Cardiac muscle cell (in vitro differentiated cells and primary cell): ENCODE results near the gene ST7L. TPM values are rescaled to one million over a fixed set of nuclear protein-coding genes. Genes with fewer than 3 reads are reported as not detected.

ENCODE experiments used
- DNase-seq, 2 donors: peaks; one replicate each; pipeline versions ENCODE4 v3.0.0 to v3.0.0-alpha.2; 2010 to 2017; ENCODE audit warnings: low read depth in 1 of 2, low spot score in 1 of 2
- H3K27ac ChIP-seq: fragments of 200-600 bp; sonication (generic); 2 replicates; pipeline ENCODE4 v1.5.1; 2016
- H3K27me3 ChIP-seq: fragments of 200-600 bp; sonication (generic); 2 replicates; pipeline ENCODE4 v1.6.0; 2016; ENCODE audit warnings: control low read depth
- H3K36me3 ChIP-seq: fragments of 200-600 bp; sonication (generic); 2 replicates; pipeline ENCODE4 v1.5.1; 2016; ENCODE audit warnings: control low read depth
- H3K4me1 ChIP-seq: fragments of 200-600 bp; sonication (generic); 2 replicates; pipeline ENCODE4 v1.8.1; 2017; ENCODE audit warnings: low read depth, mild to moderate bottlenecking, mixed run types
- H3K4me3 ChIP-seq: fragments of 200-600 bp; sonication (generic); 2 replicates; pipeline ENCODE4 v1.5.1; 2016; ENCODE audit warnings: mild to moderate bottlenecking
- H3K9me3 ChIP-seq: fragments of 200-600 bp; sonication (generic); 2 replicates; pipeline ENCODE4 v1.5.1; 2017; ENCODE audit warnings: low read depth, mild to moderate bottlenecking, control low read depth
- CTCF ChIP-seq: IDR thresholded peaks from 2 replicates; pipeline ENCODE4 v1.5.1; 2012; ENCODE audit warnings: low read depth, mild to moderate bottlenecking, low read length
- polyA plus RNA-seq: library from polyadenylated mRNA; unstranded; fragments of >200 nt; fragmentation: Nextera tagmentation; extraction: Ambion mirVana; gene quantifications from 2 replicates; pipeline ENCODE4 v1.2.1, GENCODE V29; 2016
- total RNA-seq: library from RNA; depleted of rRNA; stranded (reverse); fragments of >200 nt; gene quantifications from 2 replicates; pipeline ENCODE4 v1.2.3, GENCODE V29; 2016

ST7L gene
- total and polyA plus RNA-seq, 2 experiments from 2014 or later: 19.7 to 26.6 TPM

GRCh38 chr1:112504001-112504660 lies 114.8 kb downstream of the ST7L start:
- TF ChIP-seq CTCF: no peak
- H3K4me1 ChIP-seq: no peaks in the 10 kb centered on the region

GRCh38 chr1:112502826-112503225 lies 116.1 kb downstream of the ST7L start:
- DNase-seq: peak in 1 of 2 donors; percentile 48
- H3K27me3 ChIP-seq: peaks cover 78% of the 10 kb centered on the region
- no peak overlapping the region for H3K4me3 ChIP-seq
- no peaks in the 10 kb centered on the region for H3K9me3 ChIP-seq
- H3K27ac ChIP-seq: no peak overlapping the region
- no peaks in the 10 kb centered on the region for H3K4me1 ChIP-seq
- no peak for TF ChIP-seq CTCF
- no peaks in the 10 kb centered on the region for H3K36me3 ChIP-seq

More at GRCh38 chr1:112504001-112504660, 114.8 kb downstream of the ST7L start:
- Histone ChIP-seq H3K27me3 (peaks cover 84% of the 10 kb centered on the region), H3K9me3 (no peaks in the 10 kb centered on the region), H3K4me3 (no peak overlapping the region), H3K36me3 (no peaks in the 10 kb centered on the region), H3K27ac (no peak overlapping the region)
- DNase-seq: no peak

GRCh38 chr1:112501810-112502641 lies 116.9 kb downstream of the ST7L start:
- peak overlapping the region; percentile 37 for H3K4me3 ChIP-seq
- DNase-seq: peak; percentile 80 to 86
- peak; percentile 95 for TF ChIP-seq CTCF
- H3K27ac ChIP-seq: no peak overlapping the region
- H3K9me3 ChIP-seq: no peaks in the 10 kb centered on the region
- H3K27me3 ChIP-seq: peaks cover 74% of the 10 kb centered on the region
- H3K36me3 ChIP-seq: no peaks in the 10 kb centered on the region
- H3K4me1 ChIP-seq: no peaks in the 10 kb centered on the region

GRCh38 chr1:112496290-112496689 lies 122.7 kb downstream of the ST7L start:
- no peak overlapping the region for H3K4me3 ChIP-seq
- no peak for DNase-seq
- H3K9me3 ChIP-seq: no peaks in the 10 kb centered on the region
- no peaks in the 10 kb centered on the region for H3K36me3 ChIP-seq
- H3K27me3 ChIP-seq: peaks cover 38% of the 10 kb centered on the region
- no peak overlapping the region for H3K27ac ChIP-seq
- no peak for TF ChIP-seq CTCF
- H3K4me1 ChIP-seq: no peaks in the 10 kb centered on the region

GRCh38 chr1:112493351-112493750 lies 125.6 kb downstream of the ST7L start:
- no peak for DNase-seq
- Histone ChIP-seq H3K27ac (no peak overlapping the region), H3K4me3 (no peak overlapping the region), H3K27me3 (peaks cover 10% of the 10 kb centered on the region), H3K36me3 (no peaks in the 10 kb centered on the region), H3K9me3 (no peaks in the 10 kb centered on the region), H3K4me1 (no peaks in the 10 kb centered on the region)
- TF ChIP-seq CTCF: no peak
